ENCODE measurements around the gene CAMK1D.

DNA sequence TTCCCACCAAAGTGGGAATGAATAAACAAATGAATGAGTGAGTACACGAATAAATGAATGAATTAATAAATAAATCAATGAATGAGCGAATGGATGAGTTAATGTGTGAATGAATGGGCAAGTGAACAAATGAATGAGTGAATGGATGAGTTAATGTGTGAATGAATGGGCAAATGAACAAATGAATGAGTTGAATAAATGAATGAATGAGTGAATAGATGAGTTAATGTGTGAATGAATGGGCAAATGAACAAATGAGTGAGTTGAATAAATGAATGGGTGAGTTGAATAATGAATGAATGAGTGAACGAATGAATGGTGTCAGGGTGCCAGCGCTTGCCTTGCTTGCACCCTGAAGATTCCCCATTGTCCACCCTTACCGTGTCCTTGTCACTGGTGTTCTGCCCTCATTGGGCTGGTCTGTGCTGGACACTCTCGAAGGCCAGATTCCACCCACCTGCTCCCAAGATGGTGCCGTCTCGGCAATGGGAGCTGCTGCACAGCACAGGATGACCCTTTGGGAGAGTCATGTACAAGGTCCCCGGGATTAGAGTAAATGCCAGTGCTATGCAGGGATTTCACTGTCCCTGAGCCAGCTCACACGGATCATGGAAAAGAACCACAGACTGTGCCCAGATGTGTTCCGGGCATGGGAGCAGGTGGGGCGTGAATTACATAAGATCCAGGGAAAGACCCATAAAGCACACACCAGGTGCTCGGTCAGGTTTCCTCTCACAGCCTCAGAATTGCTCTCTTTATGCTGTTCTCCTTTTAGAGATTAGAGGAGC lies 83.2 kb downstream of the CAMK1D start:
- TF ChIP-seq GATA3 (IDR thresholded peaks at IDR 0.05; ENCODE audit: low read depth, low read length) (no peak), GATA2 (IDR thresholded peaks at IDR 0.05; ENCODE audit: low read depth, low read length) (no peak)
